ENCODE data around the gene TPM2.

DNA sequence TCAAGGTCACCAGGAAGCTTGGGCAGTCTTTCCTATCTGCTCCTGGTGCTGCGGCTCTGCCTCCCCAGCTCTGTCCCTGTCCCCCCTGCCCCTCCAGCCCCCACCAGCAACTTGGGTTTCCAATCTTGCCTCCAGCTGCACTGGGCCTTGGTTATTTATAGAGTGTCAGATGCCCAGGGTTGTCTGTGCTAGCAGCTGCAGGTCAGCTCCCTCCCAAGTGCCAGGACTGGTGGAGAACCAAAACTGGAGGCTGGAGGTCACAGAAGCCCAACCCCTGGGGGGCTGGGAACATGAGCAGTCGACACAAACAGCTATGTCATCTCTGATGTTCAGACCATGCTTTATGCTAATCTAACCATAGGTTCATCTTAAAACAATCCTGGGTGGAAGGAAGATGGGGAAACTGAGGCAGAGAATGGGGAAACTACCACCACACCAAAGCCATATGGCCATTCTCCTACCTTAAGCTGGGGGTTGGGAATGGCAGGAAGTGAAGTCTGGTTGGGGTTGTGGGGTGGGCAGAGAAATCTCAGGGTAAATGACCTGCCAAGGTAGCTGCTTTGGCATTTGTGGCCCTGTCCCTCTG, 1.7 kb downstream of the TPM2 start:
- peak in 1 of 2 donors; percentile 9 for TF ChIP-seq POLR2A (IDR thresholded peaks at IDR 0.05)
- TF ChIP-seq, protein P1, sequence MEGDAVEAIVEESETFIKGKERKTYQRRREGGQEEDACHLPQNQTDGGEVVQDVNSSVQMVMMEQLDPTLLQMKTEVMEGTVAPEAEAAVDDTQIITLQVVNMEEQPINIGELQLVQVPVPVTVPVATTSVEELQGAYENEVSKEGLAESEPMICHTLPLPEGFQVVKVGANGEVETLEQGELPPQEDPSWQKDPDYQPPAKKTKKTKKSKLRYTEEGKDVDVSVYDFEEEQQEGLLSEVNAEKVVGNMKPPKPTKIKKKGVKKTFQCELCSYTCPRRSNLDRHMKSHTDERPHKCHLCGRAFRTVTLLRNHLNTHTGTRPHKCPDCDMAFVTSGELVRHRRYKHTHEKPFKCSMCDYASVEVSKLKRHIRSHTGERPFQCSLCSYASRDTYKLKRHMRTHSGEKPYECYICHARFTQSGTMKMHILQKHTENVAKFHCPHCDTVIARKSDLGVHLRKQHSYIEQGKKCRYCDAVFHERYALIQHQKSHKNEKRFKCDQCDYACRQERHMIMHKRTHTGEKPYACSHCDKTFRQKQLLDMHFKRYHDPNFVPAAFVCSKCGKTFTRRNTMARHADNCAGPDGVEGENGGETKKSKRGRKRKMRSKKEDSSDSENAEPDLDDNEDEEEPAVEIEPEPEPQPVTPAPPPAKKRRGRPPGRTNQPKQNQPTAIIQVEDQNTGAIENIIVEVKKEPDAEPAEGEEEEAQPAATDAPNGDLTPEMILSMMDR (IDR thresholded peaks at IDR 0.05): no peak

Data from gastroesophageal sphincter (tissue), 3 donors.